LoVo (cell line): Measurements from ENCODE around the gene DHX9.
"Not testable (repeated sequence)": the region's sequence is repeated elsewhere in the genome, so short reads cannot be mapped to it uniquely, and the experiment has no call there.

Experiments
- DNase-seq: peaks from one replicate; pipeline ENCODE4 v3.0.0-alpha.2; 2016; ENCODE audit warnings: low spot score

The DHX9 gene

GRCh38 chr1:182889997-182890396, 50.9 kb downstream of the DHX9 start:
- no peak for DNase-seq

- DNase-seq = no peak
These were observed 51.9 kb downstream of the DHX9 start for GRCh38 chr1:182890927-182891610.

DNA sequence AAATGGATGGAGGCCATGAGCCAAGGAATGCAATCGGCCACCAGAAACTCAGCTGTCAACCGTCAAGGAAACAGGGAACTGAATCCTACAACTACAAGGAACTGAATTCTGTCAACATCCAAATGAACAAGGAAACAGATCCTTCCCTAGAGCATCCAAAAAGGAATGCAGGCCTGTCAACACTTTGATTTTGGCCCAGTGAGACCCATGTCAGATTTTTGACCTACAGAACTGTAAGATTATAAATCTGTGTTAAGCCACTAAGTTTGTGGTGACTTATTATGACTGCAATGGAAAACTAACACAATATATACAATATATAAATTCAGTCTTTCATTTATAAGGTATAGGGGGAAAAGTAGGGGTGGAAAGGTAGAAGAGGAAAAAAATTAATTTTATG, 58.5 kb downstream of the DHX9 start:
- no peak for DNase-seq

GRCh38 chr1:182901946-182902345, 62.8 kb downstream of the DHX9 start:
- DNase-seq = not testable (repeated sequence)

- no peak for DNase-seq
These were observed 66.2 kb downstream of the DHX9 start for GRCh38 chr1:182905321-182905720.

GRCh38 chr1:182909578-182909977, 70.4 kb downstream of the DHX9 start:
- DNase-seq = no peak

- no peak for DNase-seq
These were observed 71.0 kb downstream of the DHX9 start for GRCh38 chr1:182910143-182910542.

- DNase-seq = no peak
These were observed 74.3 kb downstream of the DHX9 start for GRCh38 chr1:182913401-182913800.

DNA sequence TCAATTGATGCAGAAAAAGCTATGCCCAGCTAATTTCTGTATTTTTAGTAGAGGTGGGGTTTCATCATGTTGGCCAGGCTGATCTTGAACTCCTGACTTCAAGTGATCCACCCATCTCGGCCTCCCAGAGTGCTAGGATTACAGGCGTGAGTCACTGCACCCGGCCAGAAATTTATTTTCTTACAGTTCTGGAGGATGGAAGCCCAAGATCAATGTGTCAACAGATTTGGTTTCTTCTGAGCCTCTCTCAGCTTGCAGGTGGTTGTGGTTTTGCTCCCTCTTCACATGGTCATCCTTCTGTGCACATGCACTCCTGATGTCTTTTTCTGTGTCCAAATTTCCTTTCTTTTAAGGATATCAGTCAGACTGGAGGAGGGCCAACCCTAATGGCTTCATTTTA, 78.2 kb downstream of the DHX9 start:
- DNase-seq = no peak

DNA sequence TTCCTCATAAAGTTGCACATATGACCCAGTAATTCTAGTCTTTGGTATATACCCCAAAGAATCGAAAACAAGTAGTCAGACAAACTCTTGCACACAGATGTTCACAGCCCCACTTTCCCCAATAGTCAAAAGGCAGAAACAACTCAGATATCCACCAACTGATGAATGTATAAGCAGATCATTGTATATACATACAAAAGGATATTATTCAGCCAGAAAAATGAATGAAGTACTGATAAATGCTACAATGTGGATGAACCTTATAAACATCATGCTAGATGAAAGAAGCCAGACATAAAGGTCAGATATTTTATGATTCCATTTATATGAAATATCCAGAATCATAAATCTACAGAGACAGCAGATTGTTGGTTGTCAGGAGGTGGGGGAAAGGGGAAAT, 86.5 kb downstream of the DHX9 start:
- DNase-seq = no peak

DNA sequence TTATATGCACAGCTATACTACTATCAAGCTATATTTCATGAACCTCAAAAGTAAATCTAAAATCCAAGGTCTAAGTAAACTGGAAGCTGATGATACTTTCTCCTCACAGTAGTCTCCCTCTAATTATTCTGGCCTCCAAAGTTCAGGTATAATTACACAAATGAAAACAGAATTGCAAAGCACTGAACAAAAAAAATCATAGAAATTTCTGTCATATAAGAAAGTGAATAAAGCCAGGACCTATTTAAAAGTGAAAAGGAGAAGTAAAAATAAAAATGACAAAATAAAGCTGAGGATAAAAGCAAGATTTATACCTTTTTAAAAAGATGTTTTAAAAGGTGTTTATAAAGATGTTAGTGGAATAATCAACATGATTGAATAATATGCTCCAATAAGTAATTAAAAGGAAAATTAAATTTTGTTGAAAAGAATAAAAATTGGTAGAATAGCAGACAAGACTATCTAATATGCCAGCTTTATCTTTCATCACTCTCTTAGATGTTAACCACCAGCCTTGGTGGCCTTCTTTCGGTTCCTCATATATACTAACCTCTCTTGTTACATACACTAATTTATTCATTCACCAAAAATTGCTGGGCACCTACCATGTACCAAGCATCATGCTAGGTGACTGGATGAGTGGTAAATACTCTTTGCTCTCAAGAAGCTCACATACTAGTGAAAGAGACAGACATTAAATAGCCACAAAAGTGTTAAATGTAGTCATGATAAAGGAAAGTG, 88.7 kb downstream of the DHX9 start:
- DNase-seq = no peak

DNA sequence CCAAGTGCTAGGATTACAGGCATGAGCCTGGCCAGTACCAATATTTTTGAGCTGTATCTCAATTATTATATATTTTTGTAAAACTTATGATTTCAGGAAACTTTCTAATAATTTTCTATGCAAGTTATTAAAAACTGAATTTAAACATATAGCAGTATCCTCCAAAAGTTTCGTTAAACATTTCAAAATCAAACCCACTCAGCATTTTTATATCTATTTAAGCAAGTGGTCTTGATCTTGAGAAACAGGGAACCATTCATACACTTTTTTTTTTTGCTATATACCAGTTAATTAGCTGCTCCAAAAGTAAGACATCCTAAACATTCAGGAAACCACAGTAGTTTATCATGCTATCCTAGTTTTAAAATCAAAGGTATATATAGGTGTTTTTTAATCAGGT, 91.8 kb downstream of the DHX9 start:
- DNase-seq = no peak

DNA sequence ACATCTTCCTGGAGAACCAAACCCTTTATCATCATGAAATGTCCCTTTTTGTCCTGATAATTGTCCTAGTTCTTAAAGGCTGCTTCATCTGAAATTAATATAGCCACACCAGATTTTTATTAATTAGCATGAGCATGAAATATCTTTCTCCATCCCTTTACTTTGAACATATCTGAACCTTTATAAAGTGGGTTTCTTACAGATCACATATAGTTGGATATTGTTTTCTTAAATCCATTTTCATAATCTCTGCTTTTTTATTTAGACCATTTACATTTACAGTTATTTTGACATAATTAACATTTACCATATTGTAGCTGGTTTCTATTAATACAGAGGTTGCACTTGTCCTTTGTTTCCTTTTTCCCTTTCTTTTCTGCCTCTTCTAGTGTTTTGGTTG, 96.6 kb downstream of the DHX9 start:
- DNase-seq = no peak
